ENCODE results near the gene ERO1A. TPM values are rescaled to one million over a fixed set of nuclear protein-coding genes. Genes with fewer than 3 reads are reported as not detected.
A peak's percentile ranks its signal among the peaks of the same experiment; 100 is the strongest.

ERO1A gene
- total and polyA plus RNA-seq, 2 of the 4 experiments (the other 2 are of a cell fraction): 29.7 to 44.6 TPM

GRCh38 chr14:52735921-52736489 is 40.6 kb upstream of the ERO1A start:
- no peak overlapping the region for H3K4ac ChIP-seq (ENCODE audit: low read depth, low read length)
- H3K56ac ChIP-seq (ENCODE audit: extremely low read depth, insufficient read depth, low read length): no peak overlapping the region
- CTCF ChIA-PET: no interaction called here
- no peak overlapping the region for H2AFZ ChIP-seq (replicated peaks; ENCODE audit: low read length, poor library complexity)
- peaks cover 6% of the 10 kb centered on the region; the same call in 1 of the 2 replicates for H3K36me3 ChIP-seq (ENCODE audit: control insufficient read depth, insufficient read depth, low read length)
- H3K27me3 ChIP-seq (ENCODE audit: control insufficient read depth, insufficient read depth, low read length): no peaks in the 10 kb centered on the region
- no peaks in the 10 kb centered on the region; the same call in 1 of the 2 replicates for H4K20me1 ChIP-seq (ENCODE audit: insufficient read depth, low read length)
- WGBS, 2 experiments (ENCODE audit: extremely low coverage in 2 of 2, insufficient read length in 1 of 2): 25% methylated on average over 1 of the region's 1 CpG; no CpG with 5 or more reads in 1 of the 2 experiments
- H3K4me2 ChIP-seq (ENCODE audit: low read depth, low read length): no peak overlapping the region
- H4K5ac ChIP-seq (ENCODE audit: low read depth, low read length): no peak overlapping the region
- no peak overlapping the region for H3K14ac ChIP-seq (replicated peaks; ENCODE audit: low read depth, low read length)
- no peak for ATAC-seq (ENCODE audit: low read depth)
- DNase-seq: peak; percentile 1
- no peak overlapping the region for H2BK5ac ChIP-seq (ENCODE audit: low read depth, low read length, poor library complexity, severe bottlenecking)
- intact Hi-C loops (cut with micrococcal nuclease) (loop anchor here (5.0 kb wide), 1 partner anchor 36 kb away; no protein-coding TSS in a partner anchor), in situ Hi-C loops (cut with MboI; ENCODE audit: low sequenced_read_pairs) (no loop called here), dilution Hi-C loops (cut with HindIII; ENCODE audit: low sequenced_read_pairs, unreplicated experiment) (no loop called here)
- no peak overlapping the region for H3K23ac ChIP-seq (ENCODE audit: low read depth, low read length)
- H2BK120ac ChIP-seq (ENCODE audit: low read depth, low read length): no peak overlapping the region
- no TSS peak for BruUV-seq (replicated peaks)
- H3K9ac ChIP-seq (ENCODE audit: low read depth, low read length): no peak overlapping the region
- H2AK9ac ChIP-seq (replicated peaks; ENCODE audit: low read depth, low read length, poor library complexity): no peak overlapping the region
- H3K27ac ChIP-seq (ENCODE audit: insufficient read depth, low read length): no peak overlapping the region
- no peak for TF ChIP-seq RAD21 (IDR thresholded peaks at IDR 0.05; ENCODE audit: low read length)
- POLR2A ChIA-PET (ENCODE audit: unreplicated experiment): no interaction called here
- H3K9me3 ChIP-seq (ENCODE audit: control insufficient read depth, insufficient read depth, low read length): no peaks in the 10 kb centered on the region
- H2BK15ac ChIP-seq (ENCODE audit: low read depth, low read length): no peak overlapping the region
- no peak overlapping the region for H3K4me3 ChIP-seq (ENCODE audit: insufficient read depth, low read depth, low read length)
- peaks cover 15 to 56% of the 10 kb centered on the region in 2 experiments; a peak in 3 of 4 replicates for H3K79me1 ChIP-seq (ENCODE audit: low read depth in 1 of 2, low read length in 2 of 2)
- H2AK5ac ChIP-seq (ENCODE audit: low read depth, low read length): no peak overlapping the region
- H3K18ac ChIP-seq (ENCODE audit: low read depth, low read length): no peak overlapping the region
- no peak overlapping the region for H4K91ac ChIP-seq (ENCODE audit: insufficient read depth, low read depth, low read length)
- H3K9me1 ChIP-seq (ENCODE audit: insufficient read depth, low read length): no peaks in the 10 kb centered on the region
- H4K8ac ChIP-seq (ENCODE audit: low read depth in 2 of 2, low read length in 2 of 2): no peak overlapping the region
- no peak overlapping the region for H2BK20ac ChIP-seq (ENCODE audit: low read depth, low read length)
- peaks cover 2% of the 10 kb centered on the region; the same call in 1 of the 2 replicates for H3K4me1 ChIP-seq (ENCODE audit: control insufficient read depth, insufficient read depth, low read length)
